Fibroblast of lung (primary cell): ENCODE results near the gene DOK1. TPM values are rescaled to one million over a fixed set of nuclear protein-coding genes. Genes with fewer than 3 reads are reported as not detected.
A peak's percentile ranks its signal among the peaks of the same experiment; 100 is the strongest.

Experiments
- DNase-seq, 2 donors: peaks; one replicate each; pipeline versions ENCODE4 v3.0.0 to v3.0.0-alpha.2; 2010; ENCODE audit warnings: low read depth in 2 of 2
- H2AFZ ChIP-seq: 2 replicates; pipeline ENCODE4 v1.5.1; 2012; ENCODE audit warnings: low read length, control low read depth, inconsistent platforms
- H3K27ac ChIP-seq: 2 replicates; pipeline ENCODE4 v1.5.1; 2011; ENCODE audit warnings: low read length, control low read depth; ENCODE audit not compliant: insufficient read depth
- H3K27me3 ChIP-seq: 2 replicates; pipeline ENCODE4 v1.5.1; 2011; ENCODE audit warnings: mild to moderate bottlenecking, low read length; ENCODE audit not compliant: control insufficient read depth, insufficient read depth
- H3K36me3 ChIP-seq: 2 replicates; pipeline ENCODE4 v1.5.1; 2011; ENCODE audit warnings: low read length; ENCODE audit not compliant: control insufficient read depth, insufficient read depth
- H3K4me1 ChIP-seq: 2 replicates; pipeline ENCODE4 v1.5.1; 2011; ENCODE audit warnings: low read length; ENCODE audit not compliant: control insufficient read depth, insufficient read depth; ENCODE audit errors: extremely low read depth
- H3K4me2 ChIP-seq: 2 replicates; pipeline ENCODE4 v1.5.1; 2011; ENCODE audit warnings: low read length, control low read depth; ENCODE audit not compliant: insufficient read depth; ENCODE audit errors: extremely low read depth
- H3K4me3 ChIP-seq, 4 experiments: fragments of 200-600 bp in 1 of 4; sonication (generic) in 1 of 4; replicated peaks in 1 of 4; 2 replicates each; pipeline ENCODE4 v1.5.1; 2011 to 2016; ENCODE audit warnings: low read length in 4 of 4, low read depth in 3 of 4, mild to moderate bottlenecking in 3 of 4, control low read depth in 2 of 4, inconsistent platforms in 1 of 4, mixed read lengths in 1 of 4; ENCODE audit not compliant: insufficient read depth in 1 of 4; ENCODE audit errors: control extremely low read depth in 1 of 4
- H3K79me2 ChIP-seq: 2 replicates; pipeline ENCODE4 v1.5.1; 2012; ENCODE audit warnings: mild to moderate bottlenecking, low read length, inconsistent platforms; ENCODE audit not compliant: control insufficient read depth, insufficient read depth
- H3K9ac ChIP-seq: 2 replicates; pipeline ENCODE4 v1.5.1; 2011; ENCODE audit warnings: mild to moderate bottlenecking, low read length, control low read depth; ENCODE audit not compliant: insufficient read depth
- H3K9me3 ChIP-seq: 2 replicates; pipeline ENCODE4 v1.5.1; 2012; ENCODE audit warnings: low read depth, low read length; ENCODE audit not compliant: control insufficient read depth, insufficient read depth
- H4K20me1 ChIP-seq: 2 replicates; pipeline ENCODE4 v1.5.1; 2011; ENCODE audit warnings: low read length; ENCODE audit not compliant: control insufficient read depth, insufficient read depth; ENCODE audit errors: extremely low read depth
- EZH2 ChIP-seq: IDR thresholded peaks from 2 replicates; pipeline ENCODE4 v1.5.1; 2012; ENCODE audit warnings: low read length, control low read depth, mild to moderate bottlenecking; ENCODE audit errors: missing control alignments
- polyA plus RNA-seq, 2 donors: library from polyadenylated mRNA; depleted of rRNA in 1 of 2; stranded (reverse) in 1 of 2; unstranded in 1 of 2; fragments of >200 nt; gene quantifications; 2 replicates each; pipeline ENCODE4 v1.2.1, GENCODE V29; 2011 to 2012; ENCODE audit warnings: missing spikeins in 1 of 2
- total RNA-seq: library from RNA; depleted of rRNA; stranded (reverse); fragments of >200 nt; gene quantifications from 2 replicates; pipeline ENCODE4 v1.2.1, GENCODE V29; 2014
- TF ChIP-seq, protein P1 (sequence below), 2 donors: IDR thresholded peaks in 1 of 2; conservative IDR thresholded peaks in 1 of 2; 1 replicate in 1 of 2; 2 replicates in 1 of 2; pipeline ENCODE4 v1.5.1; 2011 to 2012; ENCODE audit warnings: low read length in 2 of 2, control low read depth in 1 of 2, inconsistent platforms in 1 of 2, low read depth in 1 of 2, mild to moderate bottlenecking in 1 of 2

DOK1 gene
- total and polyA plus RNA-seq, 2 donors (not counting 1 experiment from before 2014, with no cell fraction given) = 11.4 to 31.7 TPM

DNA sequence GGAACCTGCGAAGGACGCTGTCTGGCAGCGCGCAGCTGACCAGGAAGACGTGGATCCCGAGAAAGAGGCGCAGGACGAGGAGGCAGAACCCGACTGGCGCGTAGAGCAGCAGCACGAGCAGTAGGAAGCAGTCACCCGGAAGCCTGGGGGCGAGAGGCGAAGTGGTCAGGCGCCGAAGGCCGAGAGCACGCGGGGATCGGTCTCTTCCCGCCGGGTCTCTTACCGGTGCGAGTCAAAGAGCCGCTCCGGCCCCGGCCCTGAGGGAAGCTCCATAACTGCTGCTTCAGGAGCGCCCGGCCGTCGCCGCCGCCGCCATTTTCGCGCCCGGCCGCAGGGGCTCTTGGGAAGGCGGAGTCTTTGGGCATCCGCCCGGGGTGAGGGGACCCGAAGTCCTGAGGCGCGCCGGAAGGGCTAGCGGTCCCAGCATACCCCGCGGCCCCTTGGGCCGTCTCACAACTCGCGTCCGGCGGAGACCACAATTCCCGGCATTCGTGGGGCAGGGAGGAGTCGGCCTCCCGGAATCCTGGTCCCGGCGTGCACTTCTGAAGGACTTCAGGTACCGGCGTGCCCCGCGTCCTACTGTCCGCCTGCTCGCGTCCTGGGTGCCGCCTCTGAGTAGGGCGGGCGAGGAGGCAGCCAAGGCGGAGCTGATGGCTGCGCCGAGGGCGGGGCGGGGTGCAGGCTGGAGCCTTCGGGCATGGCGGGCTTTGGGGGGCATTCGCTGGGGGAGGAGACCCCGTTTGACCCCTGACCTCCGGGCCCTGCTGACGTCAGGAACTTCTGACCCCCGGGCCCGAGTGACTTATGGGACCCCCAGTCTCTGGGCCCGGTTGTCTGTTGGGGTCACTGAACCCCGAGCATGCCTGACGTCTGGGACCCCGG, 24.9 kb upstream of the DOK1 start, which contains the start of the genes AUP1 and HTRA2:
TSS of gene AUP1 (minus strand) at position 350 of the 882 bp plus-strand sequence. CDS start at position 273, 77 bp downstream.
TSS of gene HTRA2 (plus strand) at position 577 of the 882 bp plus-strand sequence. CDS start at position 651, 74 bp downstream.
- peak; percentile 99 for DNase-seq
- Histone ChIP-seq H3K9ac (peak within 1 kb of the TSS; percentile 96), H3K4me2 (peak within 1 kb of the TSS; percentile 95), H3K36me3 (peaks cover 23% of the 10 kb centered on the region), H3K27ac (peak within 1 kb of the TSS; percentile 90), H3K27me3 (no peaks in the 10 kb centered on the region), H2AFZ (peak within 1 kb of the TSS; percentile 87), H4K20me1 (no peaks in the 10 kb centered on the region), H3K4me1 (peaks cover 7% of the 10 kb centered on the region), H3K4me3 (peak within 1 kb of the TSS; percentile 86 to 97 (median 92)), H3K79me2 (peaks cover 25% of the 10 kb centered on the region), H3K9me3 (no peaks in the 10 kb centered on the region)
- TF ChIP-seq, protein P1, sequence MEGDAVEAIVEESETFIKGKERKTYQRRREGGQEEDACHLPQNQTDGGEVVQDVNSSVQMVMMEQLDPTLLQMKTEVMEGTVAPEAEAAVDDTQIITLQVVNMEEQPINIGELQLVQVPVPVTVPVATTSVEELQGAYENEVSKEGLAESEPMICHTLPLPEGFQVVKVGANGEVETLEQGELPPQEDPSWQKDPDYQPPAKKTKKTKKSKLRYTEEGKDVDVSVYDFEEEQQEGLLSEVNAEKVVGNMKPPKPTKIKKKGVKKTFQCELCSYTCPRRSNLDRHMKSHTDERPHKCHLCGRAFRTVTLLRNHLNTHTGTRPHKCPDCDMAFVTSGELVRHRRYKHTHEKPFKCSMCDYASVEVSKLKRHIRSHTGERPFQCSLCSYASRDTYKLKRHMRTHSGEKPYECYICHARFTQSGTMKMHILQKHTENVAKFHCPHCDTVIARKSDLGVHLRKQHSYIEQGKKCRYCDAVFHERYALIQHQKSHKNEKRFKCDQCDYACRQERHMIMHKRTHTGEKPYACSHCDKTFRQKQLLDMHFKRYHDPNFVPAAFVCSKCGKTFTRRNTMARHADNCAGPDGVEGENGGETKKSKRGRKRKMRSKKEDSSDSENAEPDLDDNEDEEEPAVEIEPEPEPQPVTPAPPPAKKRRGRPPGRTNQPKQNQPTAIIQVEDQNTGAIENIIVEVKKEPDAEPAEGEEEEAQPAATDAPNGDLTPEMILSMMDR (conservative IDR thresholded peaks at IDR 0.05 in 1 of 2, IDR thresholded peaks at IDR 0.05 in 1 of 2; ENCODE audit: low read depth in 1 of 2, low read length in 2 of 2) = no peak
- no peak for TF ChIP-seq EZH2

DNA sequence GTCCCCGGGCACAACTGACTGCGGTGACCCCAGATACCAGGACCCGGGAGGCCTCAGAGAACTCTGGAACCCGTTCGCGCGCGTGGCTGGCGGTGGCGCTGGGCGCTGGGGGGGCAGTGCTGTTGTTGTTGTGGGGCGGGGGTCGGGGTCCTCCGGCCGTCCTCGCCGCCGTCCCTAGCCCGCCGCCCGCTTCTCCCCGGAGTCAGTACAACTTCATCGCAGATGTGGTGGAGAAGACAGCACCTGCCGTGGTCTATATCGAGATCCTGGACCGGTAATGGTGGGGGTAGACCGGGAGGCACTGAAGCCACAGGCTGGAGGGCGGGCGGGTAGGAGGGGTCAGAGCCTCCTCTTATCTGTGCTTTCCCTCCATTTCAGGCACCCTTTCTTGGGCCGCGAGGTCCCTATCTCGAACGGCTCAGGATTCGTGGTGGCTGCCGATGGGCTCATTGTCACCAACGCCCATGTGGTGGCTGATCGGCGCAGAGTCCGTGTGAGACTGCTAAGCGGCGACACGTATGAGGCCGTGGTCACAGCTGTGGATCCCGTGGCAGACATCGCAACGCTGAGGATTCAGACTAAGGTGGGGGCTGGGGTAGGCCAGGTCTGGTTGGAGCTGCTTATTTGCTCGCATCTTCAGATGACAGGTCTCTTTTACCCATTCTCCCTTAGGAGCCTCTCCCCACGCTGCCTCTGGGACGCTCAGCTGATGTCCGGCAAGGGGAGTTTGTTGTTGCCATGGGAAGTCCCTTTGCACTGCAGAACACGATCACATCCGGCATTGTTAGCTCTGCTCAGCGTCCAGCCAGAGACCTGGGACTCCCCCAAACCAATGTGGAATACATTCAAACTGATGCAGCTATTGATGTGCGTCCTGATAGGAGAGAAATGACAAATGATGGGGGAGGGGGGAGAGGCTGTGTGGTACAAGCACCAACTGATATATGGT, 24.0 kb upstream of the DOK1 start:
- Histone ChIP-seq H3K4me3 (peak overlapping the region; percentile 72 to 97 (median 78)), H3K4me2 (peak overlapping the region; percentile 95), H3K9ac (peak overlapping the region; percentile 72), H3K27me3 (no peaks in the 10 kb centered on the region), H3K79me2 (peaks cover 25% of the 10 kb centered on the region), H2AFZ (peak overlapping the region; percentile 68), H3K9me3 (no peaks in the 10 kb centered on the region), H4K20me1 (no peaks in the 10 kb centered on the region), H3K27ac (peak overlapping the region; percentile 63), H3K4me1 (peaks cover 7% of the 10 kb centered on the region), H3K36me3 (peaks cover 23% of the 10 kb centered on the region)
- DNase-seq = peak in 1 of 2 donors; percentile 41
- TF ChIP-seq EZH2 = no peak
- TF ChIP-seq, protein P1 (conservative IDR thresholded peaks at IDR 0.05 in 1 of 2, IDR thresholded peaks at IDR 0.05 in 1 of 2; ENCODE audit: low read depth in 1 of 2, low read length in 2 of 2) = no peak
